NB4 (cell line): Measurements from ENCODE around the gene C10orf71.
A peak's percentile ranks its signal among the peaks of the same experiment; 100 is the strongest.

Experiments used
- DNase-seq: peaks from one replicate; pipeline ENCODE4 v3.0.0; 2010; ENCODE audit warnings: low read depth
- H3K4me3 ChIP-seq: one replicate; pipeline ENCODE4 v1.5.1; 2011; ENCODE audit warnings: mild to moderate bottlenecking, low read depth, low read length, moderate library complexity
- CTCF ChIP-seq: IDR thresholded peaks from one replicate; pipeline ENCODE4 v1.5.1; 2012; ENCODE audit warnings: low read depth, low read length
- MAX ChIP-seq: IDR thresholded peaks from 2 replicates; pipeline ENCODE4 v1.6.1; 2011; ENCODE audit warnings: low read depth, low read length
- MYC ChIP-seq: IDR thresholded peaks from 2 replicates; pipeline ENCODE4 v1.6.1; 2011; ENCODE audit warnings: low read depth, low read length
- POLR2A ChIP-seq: IDR thresholded peaks from 2 replicates; pipeline ENCODE4 v1.6.1; 2011; ENCODE audit warnings: mild to moderate bottlenecking; ENCODE audit not compliant: insufficient read length; ENCODE audit errors: extremely low read depth

Gene C10orf71

GRCh38 chr10:49335364-49335972 is 36.5 kb downstream of the C10orf71 start:
- no peak overlapping the region for H3K4me3 ChIP-seq
- peak; percentile 46 for DNase-seq
- no peak for TF ChIP-seq MAX
- no peak for TF ChIP-seq CTCF
- no peak for TF ChIP-seq POLR2A
- TF ChIP-seq MYC: no peak

GRCh38 chr10:49338604-49339003 is 39.6 kb downstream of the C10orf71 start:
- TF ChIP-seq MAX: no peak
- TF ChIP-seq CTCF: no peak
- no peak for TF ChIP-seq POLR2A
- no peak for TF ChIP-seq MYC
- DNase-seq: no peak
- H3K4me3 ChIP-seq: no peak overlapping the region

- TF ChIP-seq POLR2A (no peak), MYC (no peak), MAX (no peak), CTCF (no peak)
- no peak overlapping the region for H3K4me3 ChIP-seq
- no peak for DNase-seq
Observed at GRCh38 chr10:49344840-49345239, 45.9 kb downstream of the C10orf71 start.

GRCh38 chr10:49347342-49347741 is 48.4 kb downstream of the C10orf71 start:
- no peak for TF ChIP-seq MYC
- DNase-seq: no peak
- H3K4me3 ChIP-seq: no peak overlapping the region

GRCh38 chr10:49347827-49348226 is 48.9 kb downstream of the C10orf71 start:
- TF ChIP-seq CTCF (no peak), MAX (no peak), POLR2A (no peak), MYC (no peak)
- no peak overlapping the region for H3K4me3 ChIP-seq
- DNase-seq: no peak

GRCh38 chr10:49348593-49348992 is 49.6 kb downstream of the C10orf71 start:
- no peak overlapping the region for H3K4me3 ChIP-seq
- TF ChIP-seq MYC (no peak), POLR2A (no peak), CTCF (no peak), MAX (no peak)
- no peak for DNase-seq
